HL-60 (cell line): ENCODE data around the gene STX1A.

Experiments
- DNase-seq, 2 experiments: peaks; one replicate each; pipeline ENCODE4 v3.0.0-alpha.2; 2010 to 2020; ENCODE audit warnings: low read depth in 1 of 2, low spot score in 1 of 2
- H3K27ac ChIP-seq: fragments of 250-450 bp; sonication (Bioruptor Pico); replicated peaks from 2 replicates; pipeline ENCODE4 v1.5.1; 2020; ENCODE audit warnings: mild to moderate bottlenecking, moderate library complexity
- H3K27me3 ChIP-seq: fragments of 250-450 bp; sonication (Bioruptor Pico); 2 replicates; pipeline ENCODE4 v1.5.1; 2021; ENCODE audit warnings: mild to moderate bottlenecking, moderate library complexity; ENCODE audit not compliant: insufficient read depth, poor library complexity, severe bottlenecking
- H3K4me3 ChIP-seq: replicated peaks from 2 replicates; pipeline ENCODE4 v1.5.1; 2011; ENCODE audit warnings: mild to moderate bottlenecking, control low read depth, low read length; ENCODE audit not compliant: insufficient read depth
- GABPA ChIP-seq: IDR thresholded peaks from 2 replicates; pipeline ENCODE4 v1.6.1; 2012; ENCODE audit warnings: low read depth
- POLR2AphosphoS5 ChIP-seq: IDR thresholded peaks from 2 replicates; pipeline ENCODE4 v1.6.1; 2012; ENCODE audit warnings: low read depth
- SPI1 ChIP-seq: IDR thresholded peaks from 2 replicates; pipeline ENCODE4 v1.6.1; 2012; ENCODE audit warnings: low read depth, mild to moderate bottlenecking, borderline replicate concordance
- TF ChIP-seq, protein P1 (sequence below): IDR thresholded peaks from one replicate; pipeline ENCODE4 v1.5.1; 2011; ENCODE audit warnings: low read length, control low read depth, inconsistent platforms; ENCODE audit not compliant: insufficient read depth
- TF ChIP-seq, protein P2 (sequence below): IDR thresholded peaks from 2 replicates; pipeline ENCODE4 v1.6.1; 2012; ENCODE audit warnings: low read depth; ENCODE audit not compliant: insufficient replicate concordance

Gene STX1A

DNA sequence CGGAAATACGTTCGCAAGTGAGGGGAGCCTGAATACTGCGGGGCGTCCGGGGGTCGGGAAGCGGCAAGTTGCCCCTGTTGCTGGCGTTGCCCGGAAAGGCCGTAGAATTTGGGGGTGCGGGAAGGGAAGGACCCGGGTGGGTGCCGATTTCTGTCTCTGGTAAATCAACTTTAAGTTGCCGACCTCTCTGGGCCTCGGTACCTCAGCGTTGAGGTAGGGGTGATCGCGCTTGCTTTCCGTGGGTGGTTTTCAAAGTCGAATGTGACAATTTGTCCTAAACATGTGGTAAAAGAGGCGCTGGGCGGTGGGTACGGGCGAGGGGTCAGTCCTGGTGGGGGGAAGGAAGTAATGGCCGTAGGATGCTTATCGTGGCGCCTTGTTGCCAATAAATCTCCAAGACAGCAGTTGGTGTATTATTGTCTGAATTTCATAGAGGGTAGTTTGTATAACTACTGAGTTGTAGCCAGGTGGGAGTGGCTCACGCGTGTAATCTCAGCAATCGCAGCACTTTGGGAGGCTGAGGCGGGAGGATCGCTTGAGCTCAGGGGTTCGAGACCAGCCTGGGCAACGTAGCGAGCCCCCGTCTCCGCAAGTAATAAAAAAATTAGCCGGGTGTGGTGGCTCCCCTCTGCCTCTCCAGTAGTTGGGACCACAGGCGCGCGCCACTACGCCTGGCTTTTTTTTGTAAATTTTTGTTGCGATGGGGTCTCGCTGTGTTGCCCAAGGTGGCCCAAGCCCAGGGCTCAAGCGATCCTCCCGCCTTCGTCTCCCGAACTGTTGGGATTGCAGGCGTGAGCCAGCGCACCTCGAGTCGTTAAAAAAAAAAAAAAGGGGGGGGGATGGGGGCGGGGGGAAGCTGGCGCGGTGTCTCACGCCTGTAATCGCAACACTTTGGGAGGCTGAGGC is 35.4 kb downstream of the STX1A start:
- Histone ChIP-seq H3K4me3 (peak overlapping the region; percentile 87), H3K27me3 (no peaks in the 10 kb centered on the region), H3K27ac (peak overlapping the region; percentile 75)
- DNase-seq = no peak
- TF ChIP-seq SPI1 = no peak
- TF ChIP-seq, protein P1, sequence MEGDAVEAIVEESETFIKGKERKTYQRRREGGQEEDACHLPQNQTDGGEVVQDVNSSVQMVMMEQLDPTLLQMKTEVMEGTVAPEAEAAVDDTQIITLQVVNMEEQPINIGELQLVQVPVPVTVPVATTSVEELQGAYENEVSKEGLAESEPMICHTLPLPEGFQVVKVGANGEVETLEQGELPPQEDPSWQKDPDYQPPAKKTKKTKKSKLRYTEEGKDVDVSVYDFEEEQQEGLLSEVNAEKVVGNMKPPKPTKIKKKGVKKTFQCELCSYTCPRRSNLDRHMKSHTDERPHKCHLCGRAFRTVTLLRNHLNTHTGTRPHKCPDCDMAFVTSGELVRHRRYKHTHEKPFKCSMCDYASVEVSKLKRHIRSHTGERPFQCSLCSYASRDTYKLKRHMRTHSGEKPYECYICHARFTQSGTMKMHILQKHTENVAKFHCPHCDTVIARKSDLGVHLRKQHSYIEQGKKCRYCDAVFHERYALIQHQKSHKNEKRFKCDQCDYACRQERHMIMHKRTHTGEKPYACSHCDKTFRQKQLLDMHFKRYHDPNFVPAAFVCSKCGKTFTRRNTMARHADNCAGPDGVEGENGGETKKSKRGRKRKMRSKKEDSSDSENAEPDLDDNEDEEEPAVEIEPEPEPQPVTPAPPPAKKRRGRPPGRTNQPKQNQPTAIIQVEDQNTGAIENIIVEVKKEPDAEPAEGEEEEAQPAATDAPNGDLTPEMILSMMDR = no peak
- TF ChIP-seq, protein P2, sequence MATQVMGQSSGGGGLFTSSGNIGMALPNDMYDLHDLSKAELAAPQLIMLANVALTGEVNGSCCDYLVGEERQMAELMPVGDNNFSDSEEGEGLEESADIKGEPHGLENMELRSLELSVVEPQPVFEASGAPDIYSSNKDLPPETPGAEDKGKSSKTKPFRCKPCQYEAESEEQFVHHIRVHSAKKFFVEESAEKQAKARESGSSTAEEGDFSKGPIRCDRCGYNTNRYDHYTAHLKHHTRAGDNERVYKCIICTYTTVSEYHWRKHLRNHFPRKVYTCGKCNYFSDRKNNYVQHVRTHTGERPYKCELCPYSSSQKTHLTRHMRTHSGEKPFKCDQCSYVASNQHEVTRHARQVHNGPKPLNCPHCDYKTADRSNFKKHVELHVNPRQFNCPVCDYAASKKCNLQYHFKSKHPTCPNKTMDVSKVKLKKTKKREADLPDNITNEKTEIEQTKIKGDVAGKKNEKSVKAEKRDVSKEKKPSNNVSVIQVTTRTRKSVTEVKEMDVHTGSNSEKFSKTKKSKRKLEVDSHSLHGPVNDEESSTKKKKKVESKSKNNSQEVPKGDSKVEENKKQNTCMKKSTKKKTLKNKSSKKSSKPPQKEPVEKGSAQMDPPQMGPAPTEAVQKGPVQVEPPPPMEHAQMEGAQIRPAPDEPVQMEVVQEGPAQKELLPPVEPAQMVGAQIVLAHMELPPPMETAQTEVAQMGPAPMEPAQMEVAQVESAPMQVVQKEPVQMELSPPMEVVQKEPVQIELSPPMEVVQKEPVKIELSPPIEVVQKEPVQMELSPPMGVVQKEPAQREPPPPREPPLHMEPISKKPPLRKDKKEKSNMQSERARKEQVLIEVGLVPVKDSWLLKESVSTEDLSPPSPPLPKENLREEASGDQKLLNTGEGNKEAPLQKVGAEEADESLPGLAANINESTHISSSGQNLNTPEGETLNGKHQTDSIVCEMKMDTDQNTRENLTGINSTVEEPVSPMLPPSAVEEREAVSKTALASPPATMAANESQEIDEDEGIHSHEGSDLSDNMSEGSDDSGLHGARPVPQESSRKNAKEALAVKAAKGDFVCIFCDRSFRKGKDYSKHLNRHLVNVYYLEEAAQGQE = no peak
- TF ChIP-seq GABPA = no peak
- no peak for TF ChIP-seq POLR2AphosphoS5

DNA sequence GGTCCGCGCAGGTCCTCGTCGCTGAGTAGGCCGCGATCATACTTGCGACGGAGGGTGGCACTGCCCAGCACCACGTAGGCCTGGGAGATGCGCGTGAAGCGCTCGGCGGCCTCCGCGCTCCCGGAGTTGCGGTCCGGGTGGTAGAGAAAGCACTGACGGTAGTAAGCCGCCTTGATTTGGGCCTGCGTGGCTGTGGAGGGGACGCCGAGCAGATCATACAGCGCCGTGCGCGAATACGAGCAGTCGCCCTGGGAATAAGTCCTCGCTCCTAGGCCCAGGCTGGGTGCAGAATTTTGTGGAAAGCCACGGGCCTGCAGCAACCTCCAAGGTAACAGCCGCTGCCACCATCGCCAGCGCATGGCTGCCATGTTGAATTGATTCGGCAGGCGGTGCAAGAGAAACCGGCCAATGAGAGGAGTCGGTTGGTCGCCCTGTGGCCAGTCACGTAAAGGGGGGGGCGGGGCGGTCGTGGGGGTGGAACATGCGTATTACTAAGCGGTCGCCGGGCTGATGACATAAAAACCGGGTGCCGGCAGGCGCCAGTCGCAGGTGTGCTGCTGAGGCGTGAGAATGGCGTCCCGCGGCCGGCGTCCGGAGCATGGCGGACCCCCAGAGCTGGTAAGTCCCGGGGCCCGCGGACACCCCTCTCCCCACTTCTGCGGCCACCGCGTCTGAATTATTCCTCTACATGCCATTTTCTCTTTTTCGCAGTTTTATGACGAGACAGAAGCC is 36.2 kb downstream of the STX1A start, which contains the start of the genes BUD23 and DNAJC30:
BUD23 (plus strand) TSS at position 542 of the 732 bp plus-strand sequence; CDS start at position 571, 29 bp downstream.
DNAJC30 (minus strand) TSS at position 398 of the 732 bp plus-strand sequence; CDS start at position 368, 30 bp downstream.
- TF ChIP-seq SPI1 = no peak
- TF ChIP-seq, protein P1 = no peak
- 0 out of 2 replicates have a peak, but pooled peaks have one; percentile 17 for TF ChIP-seq GABPA
- peak; percentile 88 for TF ChIP-seq POLR2AphosphoS5
- TF ChIP-seq, protein P2 = no peak
- peak within 1 kb of the TSS; percentile 75 for H3K27ac ChIP-seq
- peak; percentile 89 to 98 for DNase-seq
- H3K27me3 ChIP-seq = no peaks in the 10 kb centered on the region
- peak within 1 kb of the TSS; percentile 87 for H3K4me3 ChIP-seq

DNA sequence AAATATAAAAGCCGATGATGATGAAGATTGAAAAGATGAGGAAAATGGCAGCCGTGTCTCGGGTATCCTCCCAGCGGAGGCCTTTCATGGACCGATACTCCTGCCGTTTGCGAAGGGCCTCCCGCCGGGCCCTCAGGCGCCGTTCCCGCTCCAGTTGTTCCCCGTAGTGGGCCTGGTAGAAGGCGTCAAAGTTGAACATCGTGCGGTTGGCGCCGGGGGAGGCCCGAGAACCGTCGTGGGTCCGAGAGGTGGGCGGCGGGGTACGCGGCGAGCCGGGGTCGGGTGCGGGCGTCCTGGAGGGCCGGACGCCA is 36.8 kb downstream of the STX1A start:
- TF ChIP-seq SPI1 = no peak
- no peak for TF ChIP-seq GABPA
- TF ChIP-seq, protein P1 = no peak
- no peak for TF ChIP-seq POLR2AphosphoS5
- TF ChIP-seq, protein P2 = no peak

More for the DNA sequence above, 36.8 kb downstream of the STX1A start:
- peak overlapping the region; percentile 87 for H3K4me3 ChIP-seq
- peak overlapping the region; percentile 75 for H3K27ac ChIP-seq
- H3K27me3 ChIP-seq = no peaks in the 10 kb centered on the region
- no peak for DNase-seq
